ENCODE results near the gene NACA2. TPM values are rescaled to one million over a fixed set of nuclear protein-coding genes. Genes with fewer than 3 reads are reported as not detected.

NACA2 gene
- total RNA-seq, 1 donor from 2014 or later: not detected

DNA sequence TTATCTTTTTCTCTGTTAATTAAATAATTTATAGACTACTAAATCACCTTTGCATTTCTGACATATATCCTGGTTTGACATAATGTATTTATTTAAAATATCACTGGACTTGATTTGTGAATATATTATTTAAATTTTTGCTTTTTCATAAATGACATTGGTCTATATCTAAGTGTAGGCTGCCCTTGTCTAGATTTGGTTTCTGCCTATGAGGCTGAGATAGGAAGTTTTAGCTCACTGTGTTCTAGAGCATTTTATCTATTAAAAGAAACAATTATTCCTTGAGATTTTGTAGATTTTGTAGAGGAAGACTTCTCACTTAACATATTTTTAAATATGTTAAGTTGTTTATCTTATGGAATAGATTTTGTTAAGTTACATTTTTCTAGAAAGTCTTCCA is 43.9 kb downstream of the NACA2 start:
- no peak for DNase-seq (ENCODE audit: low spot score)

DNA sequence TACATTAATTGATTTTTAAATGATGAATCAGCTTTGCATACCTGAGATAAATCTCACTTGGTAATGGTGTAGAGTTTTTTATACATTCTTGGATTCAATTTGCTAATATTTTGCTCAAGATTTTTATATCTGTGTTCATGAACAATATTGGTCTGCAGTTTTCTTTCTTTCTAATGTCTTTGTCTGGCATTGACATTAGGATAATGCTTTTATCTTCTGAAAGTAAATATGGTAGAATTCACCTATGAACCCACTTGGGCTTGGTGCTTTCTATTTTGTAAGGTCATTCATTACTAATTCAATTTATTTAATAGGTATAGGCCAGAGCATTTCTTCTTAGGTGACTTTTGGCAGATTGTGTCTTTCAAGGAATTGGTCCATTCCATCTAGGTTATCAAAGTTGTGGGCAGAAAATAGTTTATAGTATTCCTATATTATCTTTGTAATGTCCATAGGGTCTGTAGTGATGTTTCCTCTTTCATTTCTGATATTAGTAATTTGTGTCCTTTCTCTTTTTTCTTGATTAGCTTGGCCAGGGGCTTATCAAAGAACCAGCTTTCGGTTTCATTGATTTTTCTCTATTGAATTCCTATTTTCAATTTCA is 45.6 kb downstream of the NACA2 start:
- no peak for DNase-seq (ENCODE audit: low spot score)

DNA sequence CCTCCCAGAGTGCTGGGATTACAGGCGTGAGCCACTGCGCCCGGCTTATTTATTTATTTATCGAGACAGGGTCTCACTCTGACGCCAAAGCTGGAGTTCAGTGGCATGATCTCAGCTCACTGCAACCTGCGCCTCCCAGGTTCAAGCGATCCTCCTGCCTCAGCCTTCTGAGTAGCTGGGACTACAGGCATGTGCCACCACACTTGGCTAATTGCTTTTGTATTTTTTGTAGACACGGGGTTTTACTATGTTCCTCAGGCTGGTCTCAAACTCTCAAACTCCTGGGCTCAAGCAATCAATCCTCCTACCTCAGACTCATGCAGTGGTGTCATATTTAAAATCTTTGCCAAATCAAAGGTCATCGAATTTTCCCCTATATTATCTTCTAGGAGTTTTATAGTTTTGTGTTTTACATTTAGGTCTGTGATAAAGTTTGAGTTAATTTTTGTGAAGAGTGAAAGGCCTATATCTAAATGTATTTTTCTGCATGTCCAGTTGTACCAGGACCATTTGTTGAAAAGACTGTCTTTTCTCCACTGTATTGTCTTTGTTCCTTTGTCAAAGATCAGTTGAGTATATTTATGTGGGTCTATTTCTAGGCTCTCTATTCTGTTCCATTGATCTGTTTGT is 47.1 kb downstream of the NACA2 start:
- DNase-seq (ENCODE audit: low spot score): no peak

DNA sequence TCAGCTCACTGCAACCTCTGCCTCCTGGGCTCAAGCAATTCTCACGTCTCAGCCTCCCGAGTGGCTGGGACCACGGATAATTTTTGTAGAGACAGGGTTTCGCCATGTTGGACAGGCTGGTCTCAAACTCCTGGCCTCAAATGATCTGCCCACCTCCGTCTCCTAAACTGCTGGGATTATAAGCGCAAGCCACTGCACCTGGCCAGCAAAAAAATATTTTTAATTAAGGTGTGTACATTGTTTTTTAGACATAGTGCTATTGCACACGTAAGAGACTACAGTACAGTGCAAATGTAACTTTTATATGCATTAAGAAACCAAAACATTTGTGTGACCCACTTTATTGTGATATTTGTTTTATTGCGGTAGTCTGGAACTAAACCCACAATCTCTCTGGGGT is 49.0 kb downstream of the NACA2 start:
- DNase-seq (ENCODE audit: low spot score): no peak

DNA sequence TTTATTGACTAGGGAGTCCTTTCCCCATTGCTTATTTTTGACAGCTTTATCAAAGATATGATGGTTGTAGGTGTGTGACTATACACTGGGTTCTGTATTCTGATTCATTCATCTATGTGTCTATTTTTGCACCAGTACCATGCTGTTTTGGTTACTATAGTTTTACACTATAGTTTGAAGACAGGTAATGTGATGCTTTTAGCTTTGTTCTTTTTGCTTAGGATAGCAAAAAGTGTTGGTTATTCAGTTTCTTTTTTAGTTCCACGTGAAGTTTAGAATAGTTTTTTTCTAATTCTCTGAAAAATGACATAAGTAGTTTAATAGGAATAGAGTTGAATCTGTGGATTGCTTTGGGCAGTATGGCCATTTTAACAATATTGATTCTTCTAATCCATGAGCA is 50.1 kb downstream of the NACA2 start:
- DNase-seq (ENCODE audit: low spot score): no peak

Other genes starting within 250 kb of the NACA2 start
- 266 TPM for gene TBX2, start 191.4 kb downstream of the NACA2 start, total RNA-seq
- gene TBX4, start 138.8 kb downstream of the NACA2 start, total RNA-seq: not detected